K562 (cell line): ENCODE data around the gene RASL11A. TPM values are rescaled to one million over a fixed set of nuclear protein-coding genes. Genes with fewer than 3 reads are reported as not detected.

Experiments
- ATAC-seq: fragments of 200-7000 bp; cut with Tn5 transposase; 3 replicates; pipeline ENCODE4 v1.9.1; 2020; ENCODE audit warnings: moderate library complexity
- BruUV-seq: library from RNA; stranded (reverse); fragments of 400-500 nt; replicated peaks from 2 replicates; lab custom pipeline; 2021; lab: Mats Ljungman, UMichigan
- CTCF ChIA-PET: fragments of 300-600 bp; formaldehyde crosslinking; extraction: SDS; loops from one replicate; lab custom pipeline; 2021; ENCODE audit warnings: low intra/inter-chr PET ratio; lab: Yijun Ruan, JAX
- POLR2A ChIA-PET: fragments of 300-600, 350-650 bp; sonication (Branson Sonifier 250); formaldehyde crosslinking; extraction: SDS; loops from one replicate; lab custom pipeline; 2021; ENCODE audit warnings: antibody characterized with exemption, inconsistent platforms; lab: Yijun Ruan, JAX
- DNase-seq, 4 experiments: peaks; one replicate each; pipeline versions ENCODE4 v3.0.0 to v3.0.0-alpha.2; 2011 to 2018; ENCODE audit warnings: low spot score in 3 of 4, mixed read lengths in 3 of 4; ENCODE audit errors: extremely low read depth in 1 of 4
- FAIRE-seq: peaks from 2 replicates; lab custom pipeline; 2011; peaks lifted over from hg19 to GRCh38; lab: Jason Lieb, UNC
- H2AFZ ChIP-seq: 2 replicates; pipeline ENCODE4 v1.6.0; 2011; ENCODE audit warnings: low read depth, low read length, control low read depth, inconsistent platforms
- H3K27ac ChIP-seq: fragments of 200-600 bp; 3 replicates; pipeline ENCODE4 v1.8.0; 2011; ENCODE audit warnings: low read depth, mild to moderate bottlenecking, control low read depth, inconsistent platforms, low read length, moderate library complexity, mixed read lengths; ENCODE audit errors: extremely low read depth
- H3K27me3 ChIP-seq, 2 experiments: fragments of 300-600 bp in 1 of 2; 2 replicates in 1 of 2; 3 replicates in 1 of 2; pipeline versions ENCODE4 v1.6.0 to v1.8.0; 2011; ENCODE audit warnings: inconsistent platforms in 2 of 2, low read length in 2 of 2, mild to moderate bottlenecking in 1 of 2, mixed read lengths in 1 of 2, moderate library complexity in 1 of 2; ENCODE audit not compliant: control insufficient read depth in 2 of 2, insufficient read depth in 2 of 2
- H3K36me3 ChIP-seq: fragments of 300-600 bp; 3 replicates; pipeline ENCODE4 v1.8.0; 2011; ENCODE audit warnings: mild to moderate bottlenecking, low read length, inconsistent platforms; ENCODE audit not compliant: control insufficient read depth, insufficient read depth
- H3K4me1 ChIP-seq, 2 experiments: fragments of 200-600 bp in 1 of 2; replicated peaks in 1 of 2; 2 replicates in 1 of 2; 3 replicates in 1 of 2; pipeline versions ENCODE4 v1.5.1 to v1.8.0; 2011; ENCODE audit warnings: inconsistent platforms in 2 of 2, low read length in 2 of 2, mild to moderate bottlenecking in 1 of 2, mixed read lengths in 1 of 2, moderate library complexity in 1 of 2; ENCODE audit not compliant: control insufficient read depth in 2 of 2, insufficient read depth in 2 of 2
- H3K4me2 ChIP-seq: 2 replicates; pipeline ENCODE4 v1.6.1; 2011; ENCODE audit warnings: low read length, control low read depth, inconsistent platforms, mixed read lengths; ENCODE audit not compliant: insufficient read depth
- H3K4me3 ChIP-seq: fragments of 200-600 bp; sonication (generic), shearing (Covaris generic); 2 replicates; pipeline ENCODE4 v1.5.1; 2016; ENCODE audit warnings: control low read depth, inconsistent platforms
- H3K79me2 ChIP-seq: fragments of 200-600 bp; 3 replicates; pipeline ENCODE4 v1.8.0; 2011; ENCODE audit warnings: low read length, inconsistent platforms; ENCODE audit not compliant: control insufficient read depth, insufficient read depth
- H3K9ac ChIP-seq, 2 experiments: 2 replicates each; pipeline versions ENCODE4 v1.6.0 to v1.6.1; 2011; ENCODE audit warnings: low read depth in 2 of 2, low read length in 2 of 2, control low read depth in 1 of 2, inconsistent platforms in 1 of 2, mild to moderate bottlenecking in 1 of 2, mixed read lengths in 1 of 2; ENCODE audit not compliant: insufficient read depth in 1 of 2
- H3K9me1 ChIP-seq: one replicate; pipeline ENCODE4 v1.6.0; 2011; ENCODE audit warnings: inconsistent platforms, mild to moderate bottlenecking, low read length, moderate library complexity; ENCODE audit not compliant: control insufficient read depth, insufficient read depth
- H3K9me3 ChIP-seq: replicated peaks from 2 replicates; pipeline ENCODE4 v1.5.1; 2011; ENCODE audit warnings: low read depth, low read length, inconsistent platforms; ENCODE audit not compliant: control insufficient read depth, insufficient read depth
- H4K20me1 ChIP-seq: replicated peaks from 2 replicates; pipeline ENCODE4 v1.6.1; 2011; ENCODE audit warnings: low read length, inconsistent platforms, mixed read lengths; ENCODE audit not compliant: control insufficient read depth, insufficient read depth
- MEIS2 ChIP-seq: fragments of 450-650 bp; IDR thresholded peaks from 2 replicates; pipeline ENCODE4 v1.6.1; 2014; ENCODE audit warnings: mild to moderate bottlenecking; ENCODE audit not compliant: partially characterized antibody
- NELFE ChIP-seq: IDR thresholded peaks from 2 replicates; pipeline ENCODE4 v1.6.1; 2011; ENCODE audit warnings: mild to moderate bottlenecking; ENCODE audit not compliant: insufficient read depth, insufficient read length
- NR2F6 ChIP-seq: fragments of 450-650 bp; formaldehyde crosslinking; IDR thresholded peaks from 2 replicates; pipeline ENCODE4 v1.4.0; 2020; ENCODE audit warnings: mild to moderate bottlenecking
- RFX7 ChIP-seq: fragments of 250-450 bp; sonication (Bioruptor Pico); IDR thresholded peaks from 2 replicates; pipeline ENCODE4 v1.5.1; 2021; ENCODE audit warnings: mild to moderate bottlenecking
- TARDBP ChIP-seq: fragments of 450-650 bp; IDR thresholded peaks from 2 replicates; pipeline ENCODE4 v1.6.1; 2016
- ZNF407 ChIP-seq: fragments of 450-650 bp; IDR thresholded peaks from 2 replicates; pipeline ENCODE4 v1.6.1; 2016; ENCODE audit warnings: low read depth
- WGBS: fragments of 100-300 bp; shearing (Covaris generic); methylation state at CpG from one replicate; pipeline ENCODE4 v1.1.6; 2016; ENCODE audit warnings: low coverage, mixed read lengths; ENCODE audit not compliant: insufficient coverage; ENCODE audit errors: missing lambda C conversion rate; 5-methylcytosine and 5-hydroxymethylcytosine counted together
- in situ Hi-C: fragments of 300-500 bp; cut with MboI; formaldehyde crosslinking; loops from 4 replicates; pipeline ENCODE4 v1.15.0; 2018; ENCODE audit warnings: inconsistent platforms, mixed read lengths
- intact Hi-C: fragments of 100-400 bp; cut with micrococcal nuclease; formaldehyde crosslinking; loops from 2 replicates; pipeline ENCODE4 v1.14.2; 2022
- polyA plus RNA-seq, 8 experiments: library from polyadenylated mRNA; depleted of rRNA in 4 of 8; stranded (reverse) in 5 of 8; unstranded in 3 of 8; fragments of >200 nt; fragmentation: Nextera tagmentation in 2 of 8; fragmentation: Illumina TruSeq in 1 of 8; extraction: Ambion mirVana in 2 of 8; extraction: Trizol in 1 of 8; gene quantifications; 2 replicates each; pipeline versions ENCODE4 v1.2.1 to v1.2.3, GENCODE V29; 2011 to 2014; ENCODE audit warnings: inconsistent platforms in 1 of 8, missing spikeins in 1 of 8
- total RNA-seq, 7 experiments: library from RNA; depleted of rRNA in 6 of 7; stranded (reverse); fragments of >200 nt in 6 of 7; fragmentation: Illumina TruSeq in 2 of 7; extraction: Trizol in 2 of 7; gene quantifications; 2 replicates each; pipeline versions ENCODE4 v1.2.1 to v1.2.3, GENCODE V29; 2011 to 2021; ENCODE audit warnings: low replicate concordance in 1 of 7
- TF ChIP-seq, protein P1 (sequence below), 2 experiments: fragments of 450-650 bp in 1 of 2; sonication (generic) in 1 of 2; formaldehyde crosslinking in 1 of 2; IDR thresholded peaks in 1 of 2; conservative IDR thresholded peaks in 1 of 2; 2 replicates each; pipeline versions ENCODE4 v1.6.1 to v1.8.1; 2016 to 2023; ENCODE audit warnings: mild to moderate bottlenecking in 2 of 2, moderate library complexity in 2 of 2, inconsistent platforms in 1 of 2, missing genetic modification reagents in 1 of 2
- TF ChIP-seq, protein P2 (sequence below): fragments of 250-450 bp; sonication (Bioruptor Pico); IDR thresholded peaks from 2 replicates; pipeline ENCODE4 v1.8.0; 2022; ENCODE audit warnings: inconsistent platforms, mild to moderate bottlenecking, moderate library complexity, borderline replicate concordance
- TF ChIP-seq, protein P3 (sequence below): fragments of 450-650 bp; IDR thresholded peaks from 2 replicates; pipeline ENCODE4 v1.6.1; 2016; ENCODE audit warnings: borderline replicate concordance

Gene RASL11A
- total and polyA plus RNA-seq, 9 of the 15 experiments (the other 6 are each of a cell fraction or from before 2014, with no cell fraction given) = 0.11 to 2.2 (median 1.5) TPM; not detected in 1

DNA sequence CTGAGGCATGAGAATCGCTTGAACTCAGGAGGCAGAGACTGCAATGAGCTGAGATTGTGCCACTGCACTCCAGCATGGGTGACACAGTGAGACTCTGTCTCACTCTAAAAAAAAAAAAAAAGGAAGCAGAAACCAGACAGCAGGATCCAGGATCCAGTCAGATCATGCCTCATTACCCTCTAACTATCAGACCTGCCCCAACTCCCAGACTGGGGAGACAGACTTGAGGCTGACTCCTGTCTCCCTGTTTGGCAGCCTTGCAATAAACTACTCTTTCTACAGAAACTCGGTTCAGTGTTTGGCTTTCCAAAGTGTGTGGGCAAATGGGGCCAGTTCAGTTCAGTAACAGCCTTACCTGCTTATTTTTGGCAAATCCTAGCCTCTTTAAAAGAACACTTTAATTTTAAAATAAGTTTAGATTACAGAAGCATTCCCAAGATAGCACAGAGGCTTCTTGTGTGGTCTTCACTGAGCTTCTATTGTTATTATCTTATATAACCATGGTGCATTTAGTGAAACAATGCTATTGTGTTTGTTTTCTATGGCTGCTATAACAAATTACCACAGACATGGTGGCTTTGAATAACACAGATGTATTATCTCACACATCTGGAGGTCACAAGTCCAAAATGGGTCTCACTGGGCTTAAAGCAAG is 18.5 kb downstream of the RASL11A start:
- in situ Hi-C loops (no loop called here), intact Hi-C loops (no loop called here)
- Histone ChIP-seq H3K27ac (no peak overlapping the region), H3K9me1 (no peaks in the 10 kb centered on the region), H3K9me3 (no peaks in the 10 kb centered on the region), H3K27me3 (peaks cover 4 to 6% of the 10 kb centered on the region in 2 experiments; a peak in 2 of 5 replicates), H2AFZ (no peak overlapping the region), H3K4me2 (no peak overlapping the region), H4K20me1 (no peaks in the 10 kb centered on the region), H3K4me1 (no peaks in the 10 kb centered on the region), H3K36me3 (no peaks in the 10 kb centered on the region), H3K4me3 (no peak overlapping the region), H3K9ac (no peak overlapping the region), H3K79me2 (no peaks in the 10 kb centered on the region)
- DNase-seq (no peak), FAIRE-seq (no peak), ATAC-seq (no peak)
- no TSS peak for BruUV-seq
- POLR2A ChIA-PET = no interaction called here
- CTCF ChIA-PET = no interaction called here
- WGBS = 6% methylated on average over 2 of the region's 2 CpGs
- TF ChIP-seq NR2F6 (CRISPR knock-in tag) (no peak), RFX7 (no peak), TARDBP (no peak), ZNF407 (no peak), NELFE (no peak), MEIS2 (no peak)
- TF ChIP-seq, protein P1, sequence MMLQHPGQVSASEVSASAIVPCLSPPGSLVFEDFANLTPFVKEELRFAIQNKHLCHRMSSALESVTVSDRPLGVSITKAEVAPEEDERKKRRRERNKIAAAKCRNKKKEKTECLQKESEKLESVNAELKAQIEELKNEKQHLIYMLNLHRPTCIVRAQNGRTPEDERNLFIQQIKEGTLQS (IDR thresholded peaks at IDR 0.05) = no peak
- TF ChIP-seq, protein P1 (CRISPR knock-in tag; conservative IDR thresholded peaks at IDR 0.05) = no peak
- TF ChIP-seq, protein P2, sequence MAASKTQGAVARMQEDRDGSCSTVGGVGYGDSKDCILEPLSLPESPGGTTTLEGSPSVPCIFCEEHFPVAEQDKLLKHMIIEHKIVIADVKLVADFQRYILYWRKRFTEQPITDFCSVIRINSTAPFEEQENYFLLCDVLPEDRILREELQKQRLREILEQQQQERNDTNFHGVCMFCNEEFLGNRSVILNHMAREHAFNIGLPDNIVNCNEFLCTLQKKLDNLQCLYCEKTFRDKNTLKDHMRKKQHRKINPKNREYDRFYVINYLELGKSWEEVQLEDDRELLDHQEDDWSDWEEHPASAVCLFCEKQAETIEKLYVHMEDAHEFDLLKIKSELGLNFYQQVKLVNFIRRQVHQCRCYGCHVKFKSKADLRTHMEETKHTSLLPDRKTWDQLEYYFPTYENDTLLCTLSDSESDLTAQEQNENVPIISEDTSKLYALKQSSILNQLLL (CRISPR knock-in tag) = no peak
- TF ChIP-seq, protein P3, sequence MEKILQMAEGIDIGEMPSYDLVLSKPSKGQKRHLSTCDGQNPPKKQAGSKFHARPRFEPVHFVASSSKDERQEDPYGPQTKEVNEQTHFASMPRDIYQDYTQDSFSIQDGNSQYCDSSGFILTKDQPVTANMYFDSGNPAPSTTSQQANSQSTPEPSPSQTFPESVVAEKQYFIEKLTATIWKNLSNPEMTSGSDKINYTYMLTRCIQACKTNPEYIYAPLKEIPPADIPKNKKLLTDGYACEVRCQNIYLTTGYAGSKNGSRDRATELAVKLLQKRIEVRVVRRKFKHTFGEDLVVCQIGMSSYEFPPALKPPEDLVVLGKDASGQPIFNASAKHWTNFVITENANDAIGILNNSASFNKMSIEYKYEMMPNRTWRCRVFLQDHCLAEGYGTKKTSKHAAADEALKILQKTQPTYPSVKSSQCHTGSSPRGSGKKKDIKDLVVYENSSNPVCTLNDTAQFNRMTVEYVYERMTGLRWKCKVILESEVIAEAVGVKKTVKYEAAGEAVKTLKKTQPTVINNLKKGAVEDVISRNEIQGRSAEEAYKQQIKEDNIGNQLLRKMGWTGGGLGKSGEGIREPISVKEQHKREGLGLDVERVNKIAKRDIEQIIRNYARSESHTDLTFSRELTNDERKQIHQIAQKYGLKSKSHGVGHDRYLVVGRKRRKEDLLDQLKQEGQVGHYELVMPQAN = no peak
